Rectal smooth muscle tissue (tissue), 1 donor: ENCODE results near the gene PARM1.

Experiments
- H3K27ac ChIP-seq: one replicate; pipeline ENCODE4 v1.7.0; 2013; ENCODE audit warnings: low read depth, low read length, inconsistent platforms
- H3K27me3 ChIP-seq: one replicate; pipeline ENCODE4 v1.7.0; 2013; ENCODE audit warnings: low read length; ENCODE audit not compliant: control insufficient read depth, insufficient read depth
- H3K36me3 ChIP-seq: one replicate; pipeline ENCODE4 v1.7.0; 2013; ENCODE audit warnings: low read length; ENCODE audit not compliant: control insufficient read depth, insufficient read depth
- H3K4me1 ChIP-seq: one replicate; pipeline ENCODE4 v1.7.0; 2013; ENCODE audit warnings: low read length; ENCODE audit not compliant: control insufficient read depth, insufficient read depth
- H3K4me3 ChIP-seq: one replicate; pipeline ENCODE4 v1.7.0; 2013; ENCODE audit warnings: low read length
- H3K9ac ChIP-seq: one replicate; pipeline ENCODE4 v1.7.0; 2013; ENCODE audit warnings: low read length

Gene PARM1

DNA sequence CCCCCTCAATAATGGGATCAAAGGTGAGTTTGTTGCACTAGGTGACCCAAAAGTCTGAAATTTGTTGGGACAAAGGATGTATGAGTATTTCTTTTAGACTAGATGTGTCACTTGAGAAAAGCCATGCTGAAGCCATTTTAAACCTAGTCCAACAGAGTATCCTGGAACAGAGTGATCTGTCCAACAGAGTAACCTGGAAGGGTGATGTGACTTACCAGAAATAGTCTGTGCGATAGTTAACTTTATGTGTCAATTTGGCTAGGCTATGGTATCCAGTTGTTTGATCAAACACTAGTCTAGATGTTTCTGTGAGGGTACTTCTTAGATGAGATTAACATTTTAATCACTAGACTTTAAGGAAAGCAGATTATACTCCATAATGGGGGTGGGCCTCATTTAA is 154.5 kb downstream of the PARM1 start:
- Histone ChIP-seq H3K9ac (no peak overlapping the region), H3K27me3 (no peaks in the 10 kb centered on the region), H3K36me3 (no peaks in the 10 kb centered on the region), H3K27ac (no peak overlapping the region), H3K4me1 (no peaks in the 10 kb centered on the region), H3K4me3 (no peak overlapping the region)

- Histone ChIP-seq H3K4me3 (no peak overlapping the region), H3K27me3 (no peaks in the 10 kb centered on the region), H3K4me1 (no peaks in the 10 kb centered on the region), H3K36me3 (no peaks in the 10 kb centered on the region), H3K27ac (no peak overlapping the region), H3K9ac (no peak overlapping the region)
Measured at GRCh38 chr4:75087865-75088264, 154.9 kb downstream of the PARM1 start.

GRCh38 chr4:75089206-75089605 is 156.3 kb downstream of the PARM1 start:
- no peak overlapping the region for H3K9ac ChIP-seq
- no peaks in the 10 kb centered on the region for H3K36me3 ChIP-seq
- H3K4me1 ChIP-seq, result no peaks in the 10 kb centered on the region
- H3K4me3 ChIP-seq, result no peak overlapping the region
- H3K27ac ChIP-seq, result no peak overlapping the region
- no peaks in the 10 kb centered on the region for H3K27me3 ChIP-seq

GRCh38 chr4:75099321-75099720 is 166.4 kb downstream of the PARM1 start:
- Histone ChIP-seq H3K27me3 (no peaks in the 10 kb centered on the region), H3K4me3 (no peak overlapping the region), H3K4me1 (no peaks in the 10 kb centered on the region), H3K36me3 (no peaks in the 10 kb centered on the region), H3K9ac (no peak overlapping the region), H3K27ac (no peak overlapping the region)
